NK-92 (cell line): ENCODE results near the gene TMEM18.
A peak's percentile ranks its signal among the peaks of the same experiment; 100 is the strongest.
"Not testable (repeated sequence)": the region's sequence is repeated elsewhere in the genome, so short reads cannot be mapped to it uniquely, and the experiment has no call there.

Experiments used
- DNase-seq: peaks from one replicate; lab custom pipeline; 2025; ENCODE audit not compliant: unreplicated experiment; lab: John Stamatoyannopoulos, UW

Gene TMEM18

GRCh38 chr2:677056-677958, at the start of gene TMEM18:
Gene TMEM18 (minus strand): TSS chr2:677406. CDS start chr2:677345, 61 bp downstream.
- peak; percentile 52 for DNase-seq

GRCh38 chr2:726169-726568, 49.0 kb upstream of the TMEM18 start:
- no peak for DNase-seq

- no peak for DNase-seq
Measured at GRCh38 chr2:725468-725867, 48.3 kb upstream of the TMEM18 start.

GRCh38 chr2:723761-724160, 46.6 kb upstream of the TMEM18 start:
- DNase-seq, result no peak

GRCh38 chr2:720842-721241, 43.6 kb upstream of the TMEM18 start:
- DNase-seq, result no peak

GRCh38 chr2:719734-720133, 42.5 kb upstream of the TMEM18 start:
- no peak for DNase-seq

GRCh38 chr2:719191-719590, 42.0 kb upstream of the TMEM18 start:
- DNase-seq, result no peak

GRCh38 chr2:717661-718060, 40.5 kb upstream of the TMEM18 start:
- no peak for DNase-seq

GRCh38 chr2:715854-716560, 38.8 kb upstream of the TMEM18 start:
- no peak for DNase-seq

- DNase-seq, result no peak
Measured at GRCh38 chr2:715038-715437, 37.8 kb upstream of the TMEM18 start.

GRCh38 chr2:714005-714741, 37.0 kb upstream of the TMEM18 start:
- no peak for DNase-seq

- no peak for DNase-seq
Measured at GRCh38 chr2:710867-711665, 33.9 kb upstream of the TMEM18 start.

GRCh38 chr2:709138-709765, 32.0 kb upstream of the TMEM18 start:
- no peak for DNase-seq

GRCh38 chr2:708667-709066, 31.5 kb upstream of the TMEM18 start:
- no peak for DNase-seq

GRCh38 chr2:705971-706511, 28.8 kb upstream of the TMEM18 start:
- DNase-seq, result no peak

- DNase-seq, result not testable (repeated sequence)
Measured at GRCh38 chr2:702765-703164, 25.6 kb upstream of the TMEM18 start.

GRCh38 chr2:696999-697627, 19.9 kb upstream of the TMEM18 start:
- no peak for DNase-seq

GRCh38 chr2:696463-696862, 19.3 kb upstream of the TMEM18 start:
- no peak for DNase-seq

- no peak for DNase-seq
Measured at GRCh38 chr2:694906-695510, 17.8 kb upstream of the TMEM18 start.
